GM18951 (cell line): Measurements from ENCODE around the gene TSEN34.
"Not testable (repeated sequence)": the region's sequence is repeated elsewhere in the genome, so short reads cannot be mapped to it uniquely, and the experiment has no call there.

Source experiments
- POLR2A ChIP-seq: IDR thresholded peaks from 4 replicates; pipeline ENCODE4 v1.6.1; 2011; ENCODE audit warnings: mild to moderate bottlenecking; ENCODE audit not compliant: insufficient read length, insufficient read depth; ENCODE audit errors: extremely low read depth
- in situ Hi-C: fragments of 300-500 bp; cut with MboI; formaldehyde crosslinking; loops from one replicate; pipeline ENCODE4 v1.12.0; 2022; ENCODE audit warnings: low sequenced_read_pairs, mixed read lengths, inconsistent platforms; ENCODE audit not compliant: unreplicated experiment

The TSEN34 gene

DNA sequence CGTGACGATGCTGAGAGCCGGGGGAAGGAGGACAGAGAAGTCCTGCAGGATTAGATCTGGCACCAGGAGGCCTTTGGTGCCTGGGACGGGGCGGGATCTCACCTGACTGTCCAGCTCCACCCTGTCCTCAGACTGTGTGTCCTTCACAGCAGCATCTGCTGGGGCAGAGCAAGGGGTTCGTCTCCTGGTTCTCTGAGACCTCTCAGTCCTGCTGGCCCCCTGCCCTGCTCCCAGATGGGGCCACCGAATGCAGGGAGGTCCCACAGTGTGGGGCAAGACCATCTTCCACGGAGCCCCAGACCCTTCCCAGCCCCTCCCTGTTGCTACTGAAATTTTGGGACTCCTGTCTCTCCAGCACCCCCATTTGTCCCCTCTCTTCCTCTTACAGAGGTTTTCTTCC, 27.2 kb downstream of the TSEN34 start:
- no peak for TF ChIP-seq POLR2A
- in situ Hi-C loops: no loop called here

DNA sequence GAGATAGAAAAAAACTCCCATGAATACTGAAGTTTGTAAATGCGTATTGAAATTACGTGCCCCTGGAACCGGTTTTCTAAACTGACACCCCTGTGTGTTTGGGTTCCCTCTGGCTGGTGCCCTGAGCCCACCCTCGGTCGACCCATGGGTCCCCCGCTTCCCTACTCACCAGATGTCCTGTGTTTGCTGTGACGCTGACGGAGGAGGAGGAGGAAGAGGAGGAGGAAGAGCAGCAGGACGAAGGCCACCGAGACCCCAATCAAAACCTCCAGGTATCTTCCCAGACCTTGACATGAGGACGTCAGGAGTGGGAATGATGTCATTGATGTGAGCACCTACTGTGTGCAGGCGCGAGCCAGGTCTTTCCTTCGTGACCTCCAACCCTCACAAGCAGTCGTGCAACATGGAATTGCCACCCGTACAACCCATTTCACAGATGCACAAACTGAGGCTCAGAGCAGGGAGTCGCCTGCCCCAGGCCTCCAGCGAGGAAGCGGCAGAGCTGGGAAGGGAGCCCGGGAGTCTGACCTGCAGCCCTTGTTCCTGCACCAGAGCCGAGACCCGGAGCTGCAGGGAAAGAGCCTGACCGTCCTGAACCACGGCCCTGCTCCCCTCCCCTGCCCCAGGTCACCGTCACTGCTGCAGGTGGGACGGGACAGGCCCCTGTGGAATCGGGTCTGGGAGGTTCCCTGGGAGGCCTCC, 28.0 kb downstream of the TSEN34 start:
- TF ChIP-seq POLR2A: no peak
- in situ Hi-C loops: no loop called here

DNA sequence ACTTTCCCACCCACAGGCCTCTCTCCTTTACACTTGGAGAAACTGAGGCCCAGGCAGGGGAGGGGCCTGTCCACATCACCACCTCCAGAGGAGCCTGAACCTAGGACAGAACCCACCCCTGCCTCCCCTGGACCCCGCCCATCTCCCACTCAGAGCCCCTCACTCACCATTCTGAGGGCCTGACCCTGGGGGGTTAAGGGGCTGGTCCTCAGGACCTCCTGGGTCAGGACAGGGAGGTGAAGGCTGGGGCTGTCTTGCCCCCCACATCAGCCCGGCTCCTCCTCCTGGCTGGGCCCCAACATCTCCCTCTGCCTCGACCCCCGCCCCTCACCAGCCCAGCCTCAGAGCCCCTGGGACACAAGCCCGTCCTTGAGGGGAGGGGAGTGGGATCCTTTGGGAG, 28.6 kb downstream of the TSEN34 start:
- in situ Hi-C loops: not testable (repeated sequence)

DNA sequence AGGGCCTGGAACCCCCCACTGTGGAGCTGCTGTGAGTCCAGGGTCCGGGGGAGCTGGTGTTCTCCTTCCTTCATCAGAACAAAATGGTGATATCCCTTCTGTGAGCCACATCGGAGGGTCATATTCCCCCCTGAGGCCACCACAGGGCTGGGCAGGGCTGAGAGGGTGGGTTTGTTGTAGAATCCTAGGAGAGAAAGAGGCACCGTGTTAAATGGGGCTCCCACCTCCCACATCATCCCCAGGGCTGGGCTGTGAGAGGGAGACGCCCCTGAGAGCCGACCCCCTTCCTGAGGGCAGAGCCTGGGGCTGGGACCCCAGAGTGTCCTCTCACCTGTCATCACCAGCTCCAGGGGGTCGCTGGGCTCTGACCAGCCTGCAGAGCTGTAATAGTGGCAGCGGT, 30.8 kb downstream of the TSEN34 start:
- in situ Hi-C loops: not testable (repeated sequence)

DNA sequence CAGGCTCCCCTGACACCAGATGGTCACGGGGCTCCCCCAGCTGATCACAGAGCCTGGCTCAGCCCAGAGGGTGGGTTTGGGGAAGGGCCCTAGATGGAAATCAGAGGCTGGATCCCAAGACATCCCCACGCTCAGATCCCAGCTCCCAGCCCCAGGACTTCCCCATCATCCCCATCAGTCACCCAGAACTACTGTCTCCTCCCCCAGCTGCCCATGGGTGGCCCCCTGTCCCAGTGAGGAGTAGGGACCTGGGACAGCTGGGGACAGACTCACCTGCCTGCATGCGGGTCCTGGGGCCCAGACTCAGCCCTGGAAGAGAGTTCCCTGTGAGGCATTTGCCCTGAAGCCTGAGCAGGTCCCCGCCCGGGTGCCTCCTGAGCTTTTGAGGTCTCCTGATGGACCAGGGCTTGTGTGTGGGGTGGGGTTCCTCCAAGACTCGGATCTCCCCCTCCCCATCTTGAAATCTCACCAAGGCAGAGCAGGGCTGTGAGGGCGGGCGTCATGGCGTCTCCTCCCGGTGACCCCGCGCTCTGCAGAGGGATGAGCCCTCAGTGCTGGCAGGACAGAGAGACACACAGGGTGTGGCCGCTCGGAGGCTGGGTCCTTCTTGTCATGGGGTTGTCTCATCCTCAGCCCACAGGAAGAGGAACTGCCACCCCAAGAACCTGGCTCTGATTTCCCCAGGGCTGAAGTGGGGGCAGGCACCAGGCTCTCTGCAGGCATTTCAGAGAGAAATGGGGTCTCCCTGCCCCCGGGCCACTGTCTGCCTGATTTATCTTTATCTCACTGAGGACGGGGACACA, 31.6 kb downstream of the TSEN34 start, which contains the start of gene LILRB3:
Gene LILRB3, minus strand, starts transcription at position 534 of the 803 bp plus-strand sequence. Its CDS starts 31 bp downstream, at position 503.
- in situ Hi-C loops: not testable (repeated sequence)

DNA sequence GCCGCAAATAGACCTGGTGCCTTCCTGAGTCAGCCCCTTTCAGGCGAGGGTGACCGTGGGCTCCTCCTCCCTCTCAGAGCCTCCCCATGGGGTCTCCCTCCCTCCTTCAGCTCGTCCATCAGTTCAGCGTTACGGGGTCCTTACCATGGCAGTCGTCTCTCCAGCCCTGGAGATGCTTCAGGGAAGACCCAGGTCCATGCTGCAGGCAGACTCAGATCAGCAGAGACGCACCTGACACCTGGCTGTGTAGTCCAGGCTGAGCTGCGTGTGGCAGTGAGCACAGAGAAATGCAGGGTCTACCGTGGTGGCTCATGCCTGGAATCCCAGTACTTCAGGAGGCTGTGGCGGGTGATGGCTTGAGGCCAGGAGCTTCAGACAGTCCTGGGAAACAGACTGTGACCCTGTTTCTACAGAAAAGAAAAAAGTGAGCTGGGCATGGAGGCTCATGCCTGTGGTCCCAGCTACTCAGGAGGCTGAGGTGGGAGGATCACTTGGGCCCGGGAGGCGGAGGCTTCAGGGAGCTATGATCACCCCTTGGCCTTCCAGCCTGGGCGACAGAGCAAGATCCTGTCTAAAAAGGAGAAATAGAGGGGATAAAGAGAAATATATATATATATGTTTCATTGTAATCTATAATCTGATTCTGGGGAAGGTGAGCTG, 32.3 kb downstream of the TSEN34 start:
- in situ Hi-C loops: not testable (repeated sequence)

DNA sequence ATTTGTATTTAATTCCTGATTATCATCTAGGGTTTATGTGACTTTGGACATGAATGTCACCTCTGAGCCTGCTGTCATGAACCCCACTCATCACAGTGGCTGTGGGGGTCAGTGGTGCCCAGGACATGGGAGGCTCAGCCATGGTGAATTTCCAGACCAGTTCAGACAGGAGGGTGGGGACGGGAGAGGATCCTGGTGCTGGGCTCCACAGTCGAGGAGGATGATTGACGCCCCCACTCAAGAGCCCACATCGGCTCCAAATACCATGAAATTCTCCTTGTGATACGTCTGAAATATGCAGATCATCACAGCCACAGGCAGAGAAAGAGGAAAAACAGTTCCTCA, 32.8 kb downstream of the TSEN34 start:
- in situ Hi-C loops: not testable (repeated sequence)

DNA sequence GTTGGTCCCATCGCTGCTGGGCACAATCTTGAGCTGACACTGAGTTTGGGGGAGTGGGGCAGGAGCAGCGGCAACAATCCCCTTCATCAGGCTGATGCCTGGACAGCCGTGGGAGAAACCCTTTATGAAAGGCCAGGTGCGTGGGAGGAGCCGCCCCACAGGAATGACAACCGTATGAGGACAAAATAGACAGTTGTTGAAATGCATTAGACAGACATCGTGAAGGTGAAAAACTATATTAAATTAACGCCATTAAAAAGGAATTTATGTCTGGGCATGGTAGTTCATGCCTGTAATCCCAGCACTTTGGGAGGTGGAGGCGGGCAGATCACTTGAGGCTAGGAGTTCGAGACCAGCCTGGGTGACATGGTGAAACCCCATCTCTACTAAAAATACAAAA, 33.5 kb downstream of the TSEN34 start:
- in situ Hi-C loops: not testable (repeated sequence)

DNA sequence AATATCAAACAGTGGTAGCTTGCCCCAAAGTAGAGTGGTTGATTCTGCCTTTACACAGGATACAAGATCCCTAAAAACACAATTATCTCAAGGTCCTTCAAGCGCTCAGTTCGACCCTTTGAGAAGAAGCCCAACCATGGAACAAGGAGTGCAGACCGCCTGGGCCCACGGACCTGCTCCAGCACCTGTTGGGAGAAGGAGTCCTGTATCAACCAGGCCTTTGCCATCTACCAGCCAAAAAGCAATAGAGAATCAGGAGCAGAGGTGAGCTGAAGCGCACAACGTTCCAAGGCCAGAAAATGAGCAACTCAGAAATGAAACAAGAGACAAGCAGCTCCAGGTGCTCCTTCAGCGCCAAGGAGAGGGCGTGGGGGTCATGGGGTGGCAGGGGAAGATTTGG, 38.0 kb downstream of the TSEN34 start:
- in situ Hi-C loops: no loop called here
- TF ChIP-seq POLR2A: no peak

DNA sequence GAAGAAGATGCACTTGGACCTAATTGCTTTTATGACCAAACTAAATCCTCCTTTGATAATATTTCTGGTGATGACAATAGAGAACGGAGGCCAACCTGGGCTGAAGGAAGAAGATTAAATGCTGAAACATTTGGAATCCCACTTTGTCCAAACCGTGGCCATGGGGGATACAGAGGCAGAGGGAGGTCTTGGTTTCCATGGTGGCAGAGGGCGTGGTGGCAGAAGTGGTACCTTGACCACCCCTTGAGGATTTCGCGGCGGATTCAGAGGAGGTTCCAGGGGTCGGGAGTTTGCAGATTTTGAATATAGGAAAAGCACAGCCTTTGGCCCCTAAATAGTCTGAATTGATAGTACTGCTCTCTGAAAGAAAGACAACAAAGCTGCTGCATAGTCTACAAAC, 38.9 kb downstream of the TSEN34 start:
- in situ Hi-C loops: loop anchor here (10.0 kb wide), 1 partner anchor 55 kb away; the partner anchor contains the start of gene TMC4

DNA sequence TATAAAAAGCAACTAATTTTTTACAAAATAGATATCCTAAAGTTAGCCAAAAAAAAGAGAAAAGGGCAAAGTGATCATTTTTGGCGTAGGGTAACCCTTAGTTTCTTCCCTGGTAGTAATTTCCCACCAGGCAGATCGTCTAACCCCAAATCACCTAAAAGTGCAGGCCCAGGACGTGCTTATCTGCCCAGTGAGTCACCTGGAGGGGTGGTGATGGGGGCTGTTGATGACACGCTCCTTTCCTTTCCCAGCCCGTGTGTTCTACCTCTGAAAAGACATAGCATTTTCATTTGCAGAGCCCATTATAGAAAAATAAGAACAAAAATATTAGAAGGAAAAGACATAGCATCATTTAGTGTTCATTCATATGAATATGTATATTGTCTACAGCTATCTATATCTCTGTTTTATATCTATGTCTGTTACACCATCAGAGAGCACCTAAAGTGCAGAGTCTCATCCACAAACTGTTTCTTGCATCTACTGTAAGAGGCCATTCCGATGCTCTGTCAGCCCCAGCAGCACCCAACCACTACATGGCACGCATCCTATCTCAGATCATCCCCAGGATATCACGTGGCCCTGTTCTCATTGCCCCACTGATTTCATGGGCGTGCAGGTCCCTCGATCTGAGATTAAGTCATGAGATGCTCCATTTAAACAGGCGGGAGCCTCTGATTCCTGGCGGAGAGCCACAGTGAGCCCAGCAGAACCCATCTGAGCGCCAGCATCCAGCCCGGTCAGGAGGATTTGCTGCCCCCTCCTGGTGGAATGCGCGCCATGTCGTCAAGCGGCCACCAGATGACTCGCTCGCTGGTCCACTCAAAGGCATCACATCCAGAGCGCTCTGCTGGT, 40.2 kb downstream of the TSEN34 start:
- TF ChIP-seq POLR2A: no peak
- in situ Hi-C loops: loop anchor here (10.0 kb wide), 1 partner anchor 57 kb away; the partner anchor contains the start of gene TMC4

More for the DNA sequence above, 38.9 kb downstream of the TSEN34 start:
- no peak for TF ChIP-seq POLR2A

DNA sequence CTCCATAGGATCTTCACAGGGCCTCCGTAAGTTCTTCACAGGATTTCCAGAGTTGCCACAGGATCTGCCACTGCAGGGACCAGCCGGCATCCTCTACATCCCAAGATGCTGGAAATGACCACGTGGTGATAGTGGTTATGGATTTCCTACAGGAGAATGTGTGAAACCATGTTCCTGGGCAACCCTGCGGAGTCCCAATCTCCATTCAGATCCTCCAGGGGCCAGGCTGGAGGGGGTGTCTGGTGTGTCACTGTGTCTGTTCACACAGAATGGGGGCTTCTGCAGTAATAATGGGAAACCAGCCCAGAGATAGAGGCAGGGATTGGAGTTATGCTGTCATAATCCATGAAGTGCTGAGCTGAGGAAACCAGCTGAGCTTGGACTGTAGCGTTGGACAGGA, 42.8 kb downstream of the TSEN34 start:
- TF ChIP-seq POLR2A: no peak
- in situ Hi-C loops: loop anchor here (10.0 kb wide), 1 partner anchor 59 kb away; the partner anchor contains the start of gene TMC4

DNA sequence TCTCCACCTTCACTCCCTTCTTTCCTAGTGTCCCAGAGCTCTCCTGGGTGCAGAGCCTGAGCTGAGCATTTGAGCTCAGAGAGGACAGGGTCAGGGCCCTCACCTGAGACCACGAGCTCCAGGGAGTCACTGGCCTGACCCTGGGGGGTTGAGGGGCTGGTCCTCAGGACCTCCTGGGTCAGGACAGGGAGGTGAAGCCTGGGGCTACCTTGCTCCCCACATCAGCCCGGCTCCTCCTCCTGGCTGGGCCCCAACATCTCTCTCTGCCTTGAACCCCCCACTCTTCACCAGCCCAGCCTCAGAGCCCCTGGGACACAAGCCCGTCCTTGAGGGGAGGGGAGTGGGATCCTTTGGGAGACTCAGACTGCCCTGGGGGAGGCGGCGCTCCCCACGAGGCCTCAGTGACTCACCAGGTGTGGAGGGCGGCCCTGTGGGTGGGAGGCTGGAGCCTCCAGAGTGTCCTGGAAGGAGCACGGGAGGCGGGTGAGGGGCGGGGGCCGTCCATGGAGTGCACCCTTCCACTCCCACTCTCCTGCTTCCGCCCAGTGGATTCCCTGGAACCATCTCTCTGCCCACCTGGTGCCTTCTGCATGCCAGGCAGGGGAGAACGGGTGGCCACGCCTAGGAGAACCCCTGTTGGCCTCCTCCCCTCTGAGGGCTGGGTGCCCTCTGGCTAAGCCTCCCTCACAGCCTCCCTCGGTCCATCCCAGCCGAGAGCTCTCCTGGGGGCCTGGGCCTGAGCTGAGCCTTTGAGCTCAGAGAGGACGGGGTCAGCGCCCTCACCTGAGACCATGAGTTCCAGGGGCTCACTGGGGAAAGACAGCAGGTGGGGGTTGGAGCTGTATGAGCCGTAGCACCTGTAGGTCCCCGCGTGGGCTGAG, 48.6 kb downstream of the TSEN34 start:
- in situ Hi-C loops: loop anchor here (10.0 kb wide), 1 partner anchor 65 kb away; the partner anchor contains the start of gene TMC4

DNA sequence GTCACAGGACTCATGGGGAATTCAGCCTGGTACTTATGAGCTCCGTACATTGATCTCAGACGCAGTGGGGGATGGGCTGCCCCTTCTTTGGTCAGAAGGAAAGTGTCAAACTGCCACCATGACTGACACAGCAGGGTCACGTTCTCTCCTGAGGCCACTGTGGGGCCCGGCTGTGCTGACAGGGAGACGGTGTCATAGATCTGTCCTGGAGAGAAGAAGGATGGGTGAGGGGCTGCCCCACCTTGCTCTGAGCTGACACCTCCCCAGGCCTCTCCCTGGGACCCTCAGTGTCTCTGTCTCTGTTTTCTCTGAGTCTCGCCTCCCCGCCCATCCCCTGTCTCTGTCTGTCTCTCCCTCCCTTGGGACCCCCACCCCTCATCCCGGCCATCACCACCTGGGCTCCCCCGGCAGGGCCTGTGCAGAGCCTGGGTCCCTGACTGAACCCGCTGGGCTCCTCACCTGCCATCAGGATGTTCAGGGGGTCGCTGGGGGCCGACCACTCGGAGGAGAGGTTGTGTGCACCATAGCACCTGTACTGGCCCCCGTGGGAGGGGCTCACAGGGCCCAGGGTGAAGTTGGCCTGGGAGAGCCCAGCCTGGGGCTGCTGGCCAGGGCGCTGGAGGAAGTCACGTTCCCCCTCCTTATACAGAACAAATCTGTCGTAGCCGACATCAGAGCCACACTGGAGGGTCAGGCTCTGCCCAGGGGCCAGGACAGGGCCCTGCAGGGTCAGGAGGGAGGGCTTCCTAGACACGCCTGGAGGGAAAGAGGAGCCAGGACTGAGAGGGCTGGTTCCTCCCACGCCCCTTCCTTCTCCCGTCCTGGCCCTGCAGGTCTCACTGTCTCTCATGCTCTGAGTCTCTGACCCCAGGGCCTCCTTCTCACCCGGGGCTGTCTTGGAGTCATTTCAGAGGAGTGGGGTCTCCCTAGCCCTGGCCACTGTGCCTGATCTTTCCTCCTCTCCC, 49.5 kb downstream of the TSEN34 start:
- in situ Hi-C loops: not testable (repeated sequence)

DNA sequence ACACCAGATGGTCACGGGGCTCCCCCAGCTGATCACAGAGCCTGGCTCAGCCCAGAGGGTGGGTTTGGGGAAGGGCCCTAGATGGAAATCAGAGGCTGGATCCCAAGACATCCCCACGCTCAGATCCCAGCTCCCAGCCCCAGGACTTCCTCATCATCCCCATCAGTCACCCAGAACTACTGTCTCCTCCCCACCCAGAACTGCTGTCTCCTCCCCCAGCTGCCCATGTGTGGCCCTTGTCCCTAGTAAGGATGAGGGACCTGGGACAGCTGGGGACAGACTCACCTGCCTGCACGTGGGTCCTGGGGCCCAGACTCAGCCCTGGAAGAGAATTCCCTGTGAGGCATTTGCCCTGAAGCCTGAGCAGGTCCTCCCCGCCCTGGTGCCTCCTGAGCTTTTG, 51.1 kb downstream of the TSEN34 start:
- in situ Hi-C loops: not testable (repeated sequence)

DNA sequence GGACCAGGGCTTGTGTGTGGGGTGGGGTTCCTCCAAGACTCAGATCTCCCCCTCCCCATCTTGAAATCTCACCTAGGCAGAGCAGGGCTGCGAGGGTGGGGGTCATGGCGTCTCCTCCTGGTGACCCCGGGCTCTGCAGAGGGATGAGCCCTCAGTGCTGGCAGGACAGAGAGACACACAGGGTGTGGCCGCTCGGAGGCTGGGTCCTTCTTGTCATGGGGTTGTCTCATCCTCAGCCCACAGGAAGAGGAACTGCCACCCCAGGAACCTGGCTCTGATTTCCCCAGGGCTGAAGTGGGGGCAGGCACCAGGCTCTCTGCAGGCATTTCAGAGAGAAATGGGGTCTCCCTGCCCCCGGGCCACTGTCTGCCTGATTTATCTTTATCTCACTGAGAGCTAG, 51.5 kb downstream of the TSEN34 start, which contains the start of gene LILRA6:
Gene LILRA6, minus strand, starts transcription at position 145 of the 400 bp plus-strand sequence.
- in situ Hi-C loops: not testable (repeated sequence)

DNA sequence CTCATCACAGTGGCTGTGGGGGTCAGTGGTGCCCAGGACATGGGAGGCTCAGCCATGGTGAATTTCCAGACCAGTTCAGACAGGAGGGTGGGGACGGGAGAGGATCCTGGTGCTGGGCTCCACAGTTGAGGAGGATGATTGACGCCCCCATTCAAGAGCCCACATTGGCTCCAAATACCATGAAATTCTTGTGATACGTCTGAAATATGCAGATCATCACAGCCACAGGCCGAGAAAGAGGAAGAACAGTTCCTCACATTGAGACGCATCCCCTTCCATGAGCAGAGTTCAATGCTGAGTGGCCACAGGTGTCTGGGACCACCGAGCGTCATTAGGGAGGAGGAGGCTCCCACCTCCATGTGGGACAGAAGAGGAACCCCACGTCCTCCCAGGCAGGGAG, 52.7 kb downstream of the TSEN34 start:
- in situ Hi-C loops: not testable (repeated sequence)
